K562 (cell line): ENCODE measurements around the gene KRT80. TPM values are rescaled to one million over a fixed set of nuclear protein-coding genes. Genes with fewer than 3 reads are reported as not detected.

Source experiments
- ATAC-seq: fragments of 200-7000 bp; cut with Tn5 transposase; 3 replicates; pipeline ENCODE4 v1.9.1; 2020; ENCODE audit warnings: moderate library complexity
- BruUV-seq: library from RNA; stranded (reverse); fragments of 400-500 nt; replicated peaks from 2 replicates; lab custom pipeline; 2021; lab: Mats Ljungman, UMichigan
- CTCF ChIA-PET: fragments of 300-600 bp; formaldehyde crosslinking; extraction: SDS; loops from one replicate; lab custom pipeline; 2021; ENCODE audit warnings: low intra/inter-chr PET ratio; lab: Yijun Ruan, JAX
- POLR2A ChIA-PET: fragments of 300-600, 350-650 bp; sonication (Branson Sonifier 250); formaldehyde crosslinking; extraction: SDS; loops from one replicate; lab custom pipeline; 2021; ENCODE audit warnings: antibody characterized with exemption, inconsistent platforms; lab: Yijun Ruan, JAX
- DNase-seq, 4 experiments: peaks; one replicate each; pipeline versions ENCODE4 v3.0.0 to v3.0.0-alpha.2; 2011 to 2018; ENCODE audit warnings: low spot score in 3 of 4, mixed read lengths in 3 of 4; ENCODE audit errors: extremely low read depth in 1 of 4
- FAIRE-seq: peaks from 2 replicates; lab custom pipeline; 2011; peaks lifted over from hg19 to GRCh38; lab: Jason Lieb, UNC
- H2AFZ ChIP-seq: 2 replicates; pipeline ENCODE4 v1.6.0; 2011; ENCODE audit warnings: low read depth, low read length, control low read depth, inconsistent platforms
- H3K27ac ChIP-seq: fragments of 200-600 bp; 3 replicates; pipeline ENCODE4 v1.8.0; 2011; ENCODE audit warnings: low read depth, mild to moderate bottlenecking, control low read depth, inconsistent platforms, low read length, moderate library complexity, mixed read lengths; ENCODE audit errors: extremely low read depth
- H3K27me3 ChIP-seq, 2 experiments: fragments of 300-600 bp in 1 of 2; 2 replicates in 1 of 2; 3 replicates in 1 of 2; pipeline versions ENCODE4 v1.6.0 to v1.8.0; 2011; ENCODE audit warnings: inconsistent platforms in 2 of 2, low read length in 2 of 2, mild to moderate bottlenecking in 1 of 2, mixed read lengths in 1 of 2, moderate library complexity in 1 of 2; ENCODE audit not compliant: control insufficient read depth in 2 of 2, insufficient read depth in 2 of 2
- H3K36me3 ChIP-seq: fragments of 300-600 bp; 3 replicates; pipeline ENCODE4 v1.8.0; 2011; ENCODE audit warnings: mild to moderate bottlenecking, low read length, inconsistent platforms; ENCODE audit not compliant: control insufficient read depth, insufficient read depth
- H3K4me1 ChIP-seq, 2 experiments: fragments of 200-600 bp in 1 of 2; replicated peaks in 1 of 2; 2 replicates in 1 of 2; 3 replicates in 1 of 2; pipeline versions ENCODE4 v1.5.1 to v1.8.0; 2011; ENCODE audit warnings: inconsistent platforms in 2 of 2, low read length in 2 of 2, mild to moderate bottlenecking in 1 of 2, mixed read lengths in 1 of 2, moderate library complexity in 1 of 2; ENCODE audit not compliant: control insufficient read depth in 2 of 2, insufficient read depth in 2 of 2
- H3K4me2 ChIP-seq: 2 replicates; pipeline ENCODE4 v1.6.1; 2011; ENCODE audit warnings: low read length, control low read depth, inconsistent platforms, mixed read lengths; ENCODE audit not compliant: insufficient read depth
- H3K4me3 ChIP-seq: fragments of 200-600 bp; sonication (generic), shearing (Covaris generic); 2 replicates; pipeline ENCODE4 v1.5.1; 2016; ENCODE audit warnings: control low read depth, inconsistent platforms
- H3K79me2 ChIP-seq: fragments of 200-600 bp; 3 replicates; pipeline ENCODE4 v1.8.0; 2011; ENCODE audit warnings: low read length, inconsistent platforms; ENCODE audit not compliant: control insufficient read depth, insufficient read depth
- H3K9ac ChIP-seq, 2 experiments: 2 replicates each; pipeline versions ENCODE4 v1.6.0 to v1.6.1; 2011; ENCODE audit warnings: low read depth in 2 of 2, low read length in 2 of 2, control low read depth in 1 of 2, inconsistent platforms in 1 of 2, mild to moderate bottlenecking in 1 of 2, mixed read lengths in 1 of 2; ENCODE audit not compliant: insufficient read depth in 1 of 2
- H3K9me1 ChIP-seq: one replicate; pipeline ENCODE4 v1.6.0; 2011; ENCODE audit warnings: inconsistent platforms, mild to moderate bottlenecking, low read length, moderate library complexity; ENCODE audit not compliant: control insufficient read depth, insufficient read depth
- H3K9me3 ChIP-seq: replicated peaks from 2 replicates; pipeline ENCODE4 v1.5.1; 2011; ENCODE audit warnings: low read depth, low read length, inconsistent platforms; ENCODE audit not compliant: control insufficient read depth, insufficient read depth
- H4K20me1 ChIP-seq: replicated peaks from 2 replicates; pipeline ENCODE4 v1.6.1; 2011; ENCODE audit warnings: low read length, inconsistent platforms, mixed read lengths; ENCODE audit not compliant: control insufficient read depth, insufficient read depth
- BRCA1 ChIP-seq, 2 experiments: fragments of 450-650 bp in 1 of 2; sonication (generic) in 1 of 2; formaldehyde crosslinking in 1 of 2; IDR thresholded peaks; 2 replicates each; pipeline versions ENCODE4 v1.5.0 to v1.6.1; 2017 to 2020; ENCODE audit warnings: mild to moderate bottlenecking in 1 of 2, missing genetic modification reagents in 1 of 2
- BRF2 ChIP-seq: IDR thresholded peaks from 3 replicates; pipeline ENCODE4 v1.6.1; 2011; ENCODE audit warnings: borderline replicate concordance, mild to moderate bottlenecking; ENCODE audit not compliant: insufficient read length, insufficient read depth
- CHCHD3 ChIP-seq: fragments of 250-450 bp; sonication (Bioruptor Pico); IDR thresholded peaks from 2 replicates; pipeline ENCODE4 v2.1.2; 2022; ENCODE audit warnings: mild to moderate bottlenecking
- GABPB2 ChIP-seq: fragments of 250-450 bp; sonication (Bioruptor Pico); conservative IDR thresholded peaks from 2 replicates; pipeline ENCODE4 v1.5.1; 2021; ENCODE audit warnings: mild to moderate bottlenecking
- HMG20B ChIP-seq: fragments of 250-450 bp; sonication (Bioruptor Pico); IDR thresholded peaks from 2 replicates; pipeline ENCODE4 v1.5.0; 2021; ENCODE audit warnings: mild to moderate bottlenecking
- HNRNPLL ChIP-seq: fragments of 200-400 bp; formaldehyde crosslinking; IDR thresholded peaks from 2 replicates; pipeline ENCODE4 v1.6.1; 2017; ENCODE audit warnings: low read length, low read depth, mild to moderate bottlenecking; ENCODE audit not compliant: poor library complexity, severe bottlenecking
- HSF4 ChIP-seq: fragments of 250-450 bp; sonication (Bioruptor Pico); IDR thresholded peaks from 2 replicates; pipeline ENCODE4 v2.1.2; 2022; ENCODE audit warnings: mild to moderate bottlenecking, moderate library complexity, borderline replicate concordance
- JUNB ChIP-seq: fragments of 450-650 bp; formaldehyde crosslinking; conservative IDR thresholded peaks from 2 replicates; pipeline ENCODE4 v1.4.0; 2020; ENCODE audit warnings: mild to moderate bottlenecking
- MEIS2 ChIP-seq: fragments of 450-650 bp; IDR thresholded peaks from 2 replicates; pipeline ENCODE4 v1.6.1; 2014; ENCODE audit warnings: mild to moderate bottlenecking; ENCODE audit not compliant: partially characterized antibody
- PPARD ChIP-seq: fragments of 250-450 bp; sonication (Bioruptor Pico); IDR thresholded peaks from 2 replicates; pipeline ENCODE4 v1.8.0; 2022; ENCODE audit warnings: inconsistent platforms, mild to moderate bottlenecking, moderate library complexity
- RBM25 ChIP-seq: fragments of 200-400 bp; formaldehyde crosslinking; IDR thresholded peaks from 2 replicates; pipeline ENCODE4 v1.6.1; 2018; ENCODE audit warnings: low read length, low read depth, moderate library complexity; ENCODE audit not compliant: severe bottlenecking
- RFX7 ChIP-seq: fragments of 250-450 bp; sonication (Bioruptor Pico); IDR thresholded peaks from 2 replicates; pipeline ENCODE4 v1.5.1; 2021; ENCODE audit warnings: mild to moderate bottlenecking
- SAFB ChIP-seq: fragments of 200-400 bp; formaldehyde crosslinking; IDR thresholded peaks from 2 replicates; pipeline ENCODE4 v1.6.1; 2017; ENCODE audit warnings: low read depth, low read length, borderline replicate concordance
- STAG1 ChIP-seq: sonication (generic); formaldehyde crosslinking; IDR thresholded peaks from 2 replicates; pipeline ENCODE4 v1.5.0; 2020; ENCODE audit warnings: missing genetic modification reagents, borderline replicate concordance
- ZBTB1 ChIP-seq: sonication (generic); formaldehyde crosslinking; IDR thresholded peaks from 2 replicates; pipeline ENCODE4 v1.8.1; 2023; ENCODE audit warnings: missing genetic modification reagents, low read depth, mild to moderate bottlenecking, borderline replicate concordance
- WGBS: fragments of 100-300 bp; shearing (Covaris generic); methylation state at CpG from one replicate; pipeline ENCODE4 v1.1.6; 2016; ENCODE audit warnings: low coverage, mixed read lengths; ENCODE audit not compliant: insufficient coverage; ENCODE audit errors: missing lambda C conversion rate; 5-methylcytosine and 5-hydroxymethylcytosine counted together
- in situ Hi-C: fragments of 300-500 bp; cut with MboI; formaldehyde crosslinking; loops from 4 replicates; pipeline ENCODE4 v1.15.0; 2018; ENCODE audit warnings: inconsistent platforms, mixed read lengths
- intact Hi-C: fragments of 100-400 bp; cut with micrococcal nuclease; formaldehyde crosslinking; loops from 2 replicates; pipeline ENCODE4 v1.14.2; 2022
- polyA plus RNA-seq, 8 experiments: library from polyadenylated mRNA; depleted of rRNA in 4 of 8; stranded (reverse) in 5 of 8; unstranded in 3 of 8; fragments of >200 nt; fragmentation: Nextera tagmentation in 2 of 8; fragmentation: Illumina TruSeq in 1 of 8; extraction: Ambion mirVana in 2 of 8; extraction: Trizol in 1 of 8; gene quantifications; 2 replicates each; pipeline versions ENCODE4 v1.2.1 to v1.2.3, GENCODE V29; 2011 to 2014; ENCODE audit warnings: inconsistent platforms in 1 of 8, missing spikeins in 1 of 8
- total RNA-seq, 7 experiments: library from RNA; depleted of rRNA in 6 of 7; stranded (reverse); fragments of >200 nt in 6 of 7; fragmentation: Illumina TruSeq in 2 of 7; extraction: Trizol in 2 of 7; gene quantifications; 2 replicates each; pipeline versions ENCODE4 v1.2.1 to v1.2.3, GENCODE V29; 2011 to 2021; ENCODE audit warnings: low replicate concordance in 1 of 7
- TF ChIP-seq, protein P1 (sequence below): fragments of 250-450 bp; sonication (Bioruptor Pico); IDR thresholded peaks from 2 replicates; pipeline ENCODE4 v1.5.1; 2021; ENCODE audit warnings: mild to moderate bottlenecking

KRT80 gene
- total and polyA plus RNA-seq, 9 of the 15 experiments (the other 6 are each of a cell fraction or from before 2014, with no cell fraction given), result not detected

- H3K79me2 ChIP-seq, result no peaks in the 10 kb centered on the region
- TF ChIP-seq ZBTB1 (CRISPR knock-in tag) (no peak), STAG1 (CRISPR knock-in tag) (no peak), SAFB (no peak), BRF2 (no peak), PPARD (CRISPR knock-in tag) (no peak), JUNB (no peak), HSF4 (CRISPR knock-in tag) (no peak), HNRNPLL (no peak), HMG20B (CRISPR knock-in tag) (no peak), RFX7 (no peak), RBM25 (no peak), CHCHD3 (CRISPR knock-in tag) (no peak), MEIS2 (no peak), BRCA1 (IDR thresholded peaks at IDR 0.05) (no peak), BRCA1 (CRISPR knock-in tag; IDR thresholded peaks at IDR 0.05) (no peak), GABPB2 (CRISPR knock-in tag) (no peak)
- TF ChIP-seq, protein P1, sequence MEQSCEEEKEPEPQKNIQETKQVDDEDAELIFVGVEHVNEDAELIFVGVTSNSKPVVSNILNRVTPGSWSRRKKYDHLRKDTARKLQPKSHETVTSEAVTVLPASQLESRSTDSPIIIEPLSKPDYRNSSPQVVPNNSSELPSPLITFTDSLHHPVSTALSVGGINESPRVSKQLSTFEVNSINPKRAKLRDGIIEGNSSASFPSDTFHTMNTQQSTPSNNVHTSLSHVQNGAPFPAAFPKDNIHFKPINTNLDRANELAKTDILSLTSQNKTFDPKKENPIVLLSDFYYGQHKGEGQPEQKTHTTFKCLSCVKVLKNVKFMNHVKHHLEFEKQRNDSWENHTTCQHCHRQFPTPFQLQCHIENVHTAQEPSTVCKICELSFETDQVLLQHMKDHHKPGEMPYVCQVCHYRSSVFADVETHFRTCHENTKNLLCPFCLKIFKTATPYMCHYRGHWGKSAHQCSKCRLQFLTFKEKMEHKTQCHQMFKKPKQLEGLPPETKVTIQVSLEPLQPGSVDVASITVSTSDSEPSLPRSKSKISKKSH, result no peak
- no peak for ATAC-seq
- no peaks in the 10 kb centered on the region for H3K4me1 ChIP-seq
- POLR2A ChIA-PET, result interaction anchor here (0.6 kb wide), 1 partner anchor 176 kb away, joined by 3 read pairs; no protein-coding TSS in a partner anchor
- no peak overlapping the region for H3K4me3 ChIP-seq
- H3K9me3 ChIP-seq, result no peaks in the 10 kb centered on the region
- H3K4me2 ChIP-seq, result no peak overlapping the region
- H4K20me1 ChIP-seq, result peaks cover 6% of the 10 kb centered on the region; the same call in 1 of the 2 replicates
- no peaks in the 10 kb centered on the region for H3K36me3 ChIP-seq
- in situ Hi-C loops (no loop called here), intact Hi-C loops (no loop called here)
- H3K9ac ChIP-seq, result no peak overlapping the region
- DNase-seq, result no peak
- H2AFZ ChIP-seq, result no peak overlapping the region
- BruUV-seq, result no TSS peak
- H3K9me1 ChIP-seq, result no peaks in the 10 kb centered on the region
- H3K27ac ChIP-seq, result no peak overlapping the region
- CTCF ChIA-PET, result no interaction called here
- FAIRE-seq, result no peak
- WGBS, result 0% methylated on average over 4 of the region's 4 CpGs
- H3K27me3 ChIP-seq, result peaks cover 2 to 47% of the 10 kb centered on the region in 2 experiments; a peak in 4 of 5 replicates
Observed at GRCh38 chr12:52238207-52238840, 46.5 kb upstream of the KRT80 start.
